ENCODE data around the gene P2RY2.
A peak's percentile ranks its signal among the peaks of the same experiment; 100 is the strongest.

P2RY2 gene

DNA sequence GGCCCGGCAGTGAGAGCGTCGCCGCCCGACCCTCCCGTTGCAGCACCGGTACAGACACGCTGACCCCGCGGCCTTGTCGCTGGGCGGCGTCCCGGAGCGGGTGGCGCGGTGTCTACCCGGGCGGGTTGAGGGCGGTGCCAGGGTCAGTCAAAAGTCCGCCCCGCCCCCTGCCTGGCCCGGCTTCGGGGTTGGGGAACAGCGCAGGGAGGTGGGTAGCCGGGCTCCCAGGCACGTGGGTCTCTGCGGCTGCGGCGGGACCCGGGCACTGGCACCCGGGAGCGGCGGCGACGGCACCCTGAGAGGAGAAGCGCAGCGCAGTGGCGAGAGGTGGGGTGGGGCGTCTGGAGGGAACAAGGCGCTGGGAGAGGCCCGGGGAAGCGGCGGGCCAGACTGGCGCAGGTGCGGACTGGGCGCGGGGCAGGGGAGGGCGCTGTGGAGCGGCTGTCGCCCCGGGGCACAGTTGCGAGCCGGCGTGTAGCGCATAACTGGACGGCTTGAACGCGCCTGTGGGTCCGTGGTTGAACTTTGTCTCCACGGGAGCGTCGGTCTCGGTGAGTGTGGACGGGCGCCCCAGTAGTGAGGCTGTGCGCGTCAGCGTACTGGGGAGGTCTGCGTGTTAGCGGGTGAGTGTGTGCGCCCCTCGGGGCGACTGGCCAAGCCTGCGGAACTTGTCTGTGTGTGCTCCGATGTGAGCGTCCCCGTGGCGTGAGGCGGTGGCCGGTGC lies at the start of gene P2RY2:
Gene P2RY2, plus strand, starts transcription at position 176 of the 724 bp plus-strand sequence. CDS start 15,879 bp downstream, outside the sequence.
- DNase-seq, result no peak

GRCh38 chr11:73168925-73169579 lies 49.0 kb upstream of the P2RY2 start:
- DNase-seq, result no peak

- no peak for DNase-seq
These were observed 47.9 kb upstream of the P2RY2 start for GRCh38 chr11:73170140-73170539.

- DNase-seq, result no peak
These were observed 46.5 kb upstream of the P2RY2 start for GRCh38 chr11:73171436-73172161.

- DNase-seq, result no peak
These were observed 45.0 kb upstream of the P2RY2 start for GRCh38 chr11:73172992-73173656.

DNA sequence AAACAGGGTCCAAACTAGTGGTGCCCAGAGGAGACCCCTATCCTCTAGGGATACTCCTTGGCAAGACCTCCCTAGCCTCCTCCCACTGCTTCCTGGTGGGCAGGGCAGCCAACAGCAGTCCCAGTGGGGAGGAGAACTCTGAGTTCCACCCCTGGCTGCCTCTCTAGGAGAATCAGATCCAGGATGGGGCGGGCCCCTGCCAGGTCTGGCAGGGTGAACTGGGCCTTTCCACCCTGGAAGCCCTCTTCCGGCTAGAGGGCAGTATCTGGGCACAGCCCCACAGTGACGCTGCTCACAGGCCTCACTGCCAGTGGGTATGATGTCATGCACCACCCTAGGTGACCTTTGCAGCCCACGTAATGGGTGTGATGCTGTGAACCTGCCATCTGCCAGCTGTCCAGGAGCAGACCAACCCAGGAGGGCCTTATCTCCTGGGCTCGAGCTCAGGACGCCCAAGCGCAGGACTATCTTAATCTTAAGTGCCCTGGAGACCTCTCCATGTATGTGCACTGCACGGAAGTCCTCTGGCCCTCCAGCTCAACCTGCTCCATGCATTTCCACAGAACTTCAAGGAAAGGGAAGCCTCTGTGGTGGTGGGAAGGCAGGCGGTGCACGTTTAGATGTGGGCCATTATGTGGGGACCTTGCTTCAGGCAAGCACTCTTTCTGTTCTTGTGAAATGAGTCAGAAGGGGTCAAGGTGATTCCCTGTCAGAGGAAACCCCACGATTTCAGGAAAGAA lies 44.2 kb upstream of the P2RY2 start:
- DNase-seq, result no peak

- DNase-seq, result no peak
These were observed 43.6 kb upstream of the P2RY2 start for GRCh38 chr11:73174495-73174791.

DNA sequence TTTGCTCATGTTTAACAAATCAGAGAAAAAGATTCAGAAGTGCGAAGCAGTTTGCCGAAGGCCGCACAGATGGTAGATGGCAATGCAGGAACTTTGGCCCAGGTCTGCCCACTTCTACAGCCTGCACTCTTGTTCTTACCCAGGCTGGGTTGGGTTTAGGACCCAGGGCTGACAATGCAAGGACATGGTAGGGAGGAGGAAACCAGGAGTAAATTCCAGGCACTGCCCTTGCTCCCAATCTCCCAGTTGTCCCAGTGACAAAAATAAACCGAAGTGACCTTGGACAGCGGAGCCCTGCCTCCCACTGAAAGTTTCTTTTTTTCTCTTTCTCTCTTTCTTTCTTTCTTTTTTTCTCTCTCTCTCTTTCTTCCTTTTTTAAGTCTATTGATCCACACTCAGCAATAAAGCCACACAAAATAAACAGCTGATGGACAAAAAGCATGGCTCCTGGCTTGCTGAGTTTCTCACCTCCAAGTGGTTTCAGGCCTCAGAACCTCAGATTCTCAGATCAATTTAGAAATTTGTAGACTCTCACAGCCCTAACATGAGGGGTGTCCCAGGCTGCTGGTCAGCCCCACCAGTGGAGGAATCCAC lies 42.4 kb upstream of the P2RY2 start:
- no peak for DNase-seq

GRCh38 chr11:73176145-73176873 lies 41.8 kb upstream of the P2RY2 start:
- DNase-seq, result no peak

GRCh38 chr11:73176874-73177155 lies 41.3 kb upstream of the P2RY2 start:
- DNase-seq, result no peak

DNA sequence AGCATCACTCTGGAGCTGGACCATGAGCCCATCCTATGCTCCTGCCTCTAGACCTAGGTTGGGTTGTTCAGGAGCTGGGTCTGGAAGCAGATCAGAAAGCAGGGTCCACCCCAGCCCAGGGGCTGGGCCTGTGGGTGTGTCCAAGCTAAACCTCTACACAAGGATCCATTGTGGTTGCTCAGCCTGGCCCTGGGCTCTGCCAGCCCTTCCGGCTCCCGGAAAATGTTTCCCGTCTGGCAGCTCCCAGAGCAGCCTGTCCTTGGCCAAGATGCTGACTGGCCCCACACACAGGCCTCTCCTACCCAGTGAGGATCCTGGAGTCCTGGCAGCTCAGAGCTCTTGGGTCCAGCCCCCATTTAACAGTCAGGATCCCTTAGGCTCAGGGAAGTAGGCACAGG lies 40.7 kb upstream of the P2RY2 start:
- no peak for DNase-seq

DNA sequence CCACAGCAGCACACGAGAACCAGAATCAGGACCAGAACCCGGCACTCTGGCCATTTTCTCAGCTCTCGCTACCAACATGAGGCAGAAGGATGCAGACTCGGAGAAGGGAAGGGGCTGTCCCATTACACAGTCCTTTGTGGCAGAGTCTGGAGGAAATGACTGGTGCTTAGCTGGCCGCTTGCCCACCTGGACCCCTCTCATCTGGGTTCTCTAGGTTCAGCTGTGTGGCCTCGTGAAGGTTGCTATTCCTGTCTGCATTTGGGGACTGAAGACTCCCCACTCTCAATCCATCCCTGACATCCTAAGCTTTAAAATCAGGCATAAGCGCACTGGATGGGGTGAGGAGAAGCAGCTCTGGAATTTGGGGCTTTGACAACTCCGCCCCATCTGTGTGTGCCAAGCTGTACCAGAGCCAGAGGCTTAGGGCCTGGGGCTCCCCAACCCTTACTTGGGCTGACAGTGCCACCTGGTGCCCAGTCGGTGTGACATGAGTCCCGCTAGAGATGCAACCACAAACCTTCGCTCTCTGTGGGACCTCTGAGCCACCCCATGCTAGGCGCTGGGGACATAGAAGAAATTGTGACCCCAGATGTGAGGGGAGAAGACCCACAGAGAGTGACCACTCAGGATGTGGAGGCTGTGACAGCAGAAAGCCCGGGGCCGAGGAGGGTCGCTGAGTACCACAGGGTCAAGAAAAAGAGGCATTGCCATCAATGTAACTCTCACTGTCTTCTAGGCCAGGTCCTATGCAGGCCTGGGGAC lies 40.1 kb upstream of the P2RY2 start:
- DNase-seq, result peak; percentile 11

GRCh38 chr11:73178681-73179080 lies 39.4 kb upstream of the P2RY2 start:
- no peak for DNase-seq

GRCh38 chr11:73182824-73183321 lies 35.2 kb upstream of the P2RY2 start:
- no peak for DNase-seq

DNA sequence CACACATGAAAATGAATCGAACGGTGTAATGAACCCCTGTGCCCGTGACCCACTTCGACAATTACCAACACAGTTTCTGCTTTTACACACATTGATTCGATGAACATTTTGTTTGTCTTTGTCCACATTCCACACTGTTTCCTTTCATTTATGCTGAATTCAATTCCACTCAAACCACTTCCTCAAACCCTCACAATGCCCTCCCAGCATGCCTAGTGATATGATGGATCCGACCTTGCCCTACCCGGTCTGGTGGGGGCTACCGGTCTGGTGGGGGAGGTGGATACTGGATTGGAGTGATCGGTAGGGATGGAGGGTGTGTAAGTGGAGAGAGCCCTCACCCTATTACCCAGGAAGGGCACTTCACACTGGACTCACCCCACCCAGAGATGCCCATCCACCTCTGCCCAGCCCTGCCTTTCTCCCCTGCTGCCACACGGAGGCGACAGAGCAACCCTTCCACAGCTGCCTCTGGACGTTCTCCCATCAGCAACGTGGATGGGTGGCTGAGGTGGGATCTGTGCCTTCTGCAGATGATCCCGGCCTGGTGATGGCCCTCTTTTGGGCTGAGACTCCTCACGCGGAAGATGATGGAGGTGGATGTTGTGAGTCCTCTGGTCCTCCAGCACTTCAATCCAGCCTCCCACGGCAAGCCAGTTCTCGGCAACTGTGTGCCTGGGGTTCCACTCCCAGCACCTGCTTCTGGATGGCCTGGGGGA lies 33.0 kb upstream of the P2RY2 start:
- DNase-seq, result no peak

- DNase-seq, result no peak
These were observed 32.3 kb upstream of the P2RY2 start for GRCh38 chr11:73185680-73186293.

DNA sequence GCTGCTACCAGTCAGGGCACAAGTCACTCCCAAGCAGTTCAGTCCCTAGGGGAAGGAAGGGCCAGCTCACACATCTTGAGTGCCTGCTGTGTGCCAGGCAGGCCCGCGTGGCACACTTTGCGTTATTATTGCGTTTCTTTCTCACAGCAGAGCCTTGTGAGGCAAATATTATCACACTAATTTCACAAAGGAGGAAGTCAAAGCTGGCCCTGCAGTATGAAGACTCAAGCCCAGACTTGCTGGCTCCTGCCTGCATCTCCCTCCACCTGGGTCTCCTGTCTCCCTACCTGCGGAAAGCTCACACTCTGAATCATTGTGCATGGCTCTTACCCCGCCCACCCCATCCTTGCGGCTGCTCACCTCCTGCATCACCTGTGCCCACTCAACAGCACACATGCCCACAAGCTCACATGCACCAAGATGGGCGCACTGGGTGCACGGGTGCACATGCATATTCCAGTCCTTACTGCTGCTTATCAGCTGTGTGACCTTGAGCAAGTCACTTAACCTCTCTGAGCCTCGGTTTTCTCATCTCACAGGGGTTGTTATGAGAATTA lies 31.7 kb upstream of the P2RY2 start:
- no peak for DNase-seq

GRCh38 chr11:73186886-73187285 lies 31.2 kb upstream of the P2RY2 start:
- no peak for DNase-seq

- DNase-seq, result no peak
These were observed 30.2 kb upstream of the P2RY2 start for GRCh38 chr11:73187854-73188253.

DNA sequence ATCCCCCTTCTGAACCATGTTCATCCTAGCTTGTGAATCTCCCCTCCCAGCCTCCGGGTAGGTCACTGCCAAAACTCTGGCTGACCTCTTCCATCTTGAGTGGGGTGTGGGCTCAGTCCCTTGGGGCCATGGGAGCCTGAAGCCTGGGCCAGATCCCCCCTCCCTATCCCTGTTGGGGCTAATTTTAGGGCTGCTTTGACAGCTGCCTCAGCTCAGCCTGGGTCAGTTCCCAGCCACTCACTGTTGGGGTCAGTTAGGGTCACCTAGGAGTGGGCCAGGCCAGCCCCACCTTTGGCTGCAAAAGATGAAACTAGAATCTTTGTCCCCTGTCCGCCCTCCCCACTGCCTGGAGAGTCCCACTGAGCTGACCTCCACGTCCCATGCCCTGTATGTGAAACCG lies 29.8 kb upstream of the P2RY2 start:
- DNase-seq, result no peak

All from DMS 273 treated with DMSO at 0.1 percent for 48 hours (cell line).